Kidney (tissue), 14 donors: Measurements from ENCODE around the gene PAK1. TPM values are rescaled to one million over a fixed set of nuclear protein-coding genes. Genes with fewer than 3 reads are reported as not detected.

Source experiments
- DNase-seq, 5 donors: peaks; one replicate each; pipeline ENCODE4 v3.0.0-alpha.2; 2013 to 2020
- FAIRE-seq: peaks from 2 replicates; lab custom pipeline; 2012; peaks lifted over from hg19 to GRCh38; lab: Jason Lieb, UNC
- H3K27ac ChIP-seq, 2 donors: one replicate each; pipeline ENCODE4 v1.7.0; 2013; ENCODE audit warnings: low read depth in 2 of 2, low read length in 2 of 2, inconsistent platforms in 1 of 2
- H3K27me3 ChIP-seq: one replicate; pipeline ENCODE4 v1.7.1; 2013; ENCODE audit warnings: low read length, inconsistent platforms; ENCODE audit not compliant: control insufficient read depth, insufficient read depth
- H3K36me3 ChIP-seq, 3 donors: one replicate each; pipeline versions ENCODE4 v1.7.0 to v1.7.1; 2013; ENCODE audit warnings: low read length in 3 of 3, control low read depth in 1 of 3, inconsistent platforms in 1 of 3; ENCODE audit not compliant: insufficient read depth in 3 of 3, control insufficient read depth in 2 of 3
- H3K4me1 ChIP-seq, 3 donors: one replicate each; pipeline versions ENCODE4 v1.7.0 to v1.7.1; 2013; ENCODE audit warnings: low read length in 3 of 3, inconsistent platforms in 1 of 3, low read depth in 1 of 3; ENCODE audit not compliant: control insufficient read depth in 2 of 3, insufficient read depth in 2 of 3
- H3K4me3 ChIP-seq, 3 donors: one replicate each; pipeline versions ENCODE4 v1.7.0 to v1.8.1; 2013; ENCODE audit warnings: low read length in 3 of 3, control low read depth in 1 of 3, inconsistent platforms in 1 of 3
- H3K9ac ChIP-seq, 3 donors: one replicate each; pipeline versions ENCODE4 v1.7.0 to v1.7.1; 2013; ENCODE audit warnings: low read length in 3 of 3, control low read depth in 1 of 3, inconsistent platforms in 1 of 3
- H3K9me3 ChIP-seq, 3 donors: one replicate each; pipeline versions ENCODE4 v1.7.0 to v1.7.1; 2013; ENCODE audit warnings: low read length in 3 of 3, control low read depth in 1 of 3, inconsistent platforms in 1 of 3; ENCODE audit not compliant: control insufficient read depth in 2 of 3, insufficient read depth in 1 of 3
- CTCF ChIP-seq: IDR thresholded peaks from 3 replicates; pipeline ENCODE4 v1.5.1; 2012; ENCODE audit warnings: mild to moderate bottlenecking, moderate library complexity, borderline replicate concordance; ENCODE audit not compliant: insufficient read depth; ENCODE audit errors: extremely low read depth
- intact Hi-C: fragments of 100-400 bp; cut with DNase I; formaldehyde crosslinking; loops from one replicate; pipeline ENCODE4 v1.11.1; 2022
- polyA plus RNA-seq: library from polyadenylated mRNA; stranded (reverse); fragments of 350-450 nt; fragmentation: Illumina TruSeq; extraction: RNeasy Lipid Tissue Mini Kit (QIAGEN cat#74804); gene quantifications from one replicate; pipeline ENCODE4 v1.2.3, GENCODE V29; 2014; ENCODE audit warnings: low read depth, low replicate concordance; ENCODE audit not compliant: insufficient read depth
- total RNA-seq: library from RNA; stranded (reverse); fragmentation: NEBNext Ultra II Directional; extraction: Animal tissue kit (Norgen Biotek cat#: 25700); gene quantifications from one replicate; pipeline ENCODE4 v1.2.1, GENCODE V29; 2021
- donor health status: control.
- donor health status: control.
- donor health status: control.
- donor health status: control.
- donor health status: control.
- donor health status: DM: yes; HTN: yes; CAD: no.
- donor health status: Normal renal cell carcinoma (clear cell type).

Gene PAK1
- total and polyA plus RNA-seq, 2 donors from 2014 or later: 22.2 to 29.1 TPM

- Histone ChIP-seq H3K9me3 (no peaks in the 10 kb centered on the region), H3K27me3 (no peaks in the 10 kb centered on the region), H3K4me3 (no peak overlapping the region), H3K9ac (no peak overlapping the region), H3K36me3 (no peaks in the 10 kb centered on the region), H3K27ac (no peak overlapping the region), H3K4me1 (peaks cover 0 to 7% (median 0%) of the 10 kb centered on the region in 3 donors)
- peak in 1 of 5 donors; percentile 38 for DNase-seq
- no peak for TF ChIP-seq CTCF
- no peak for FAIRE-seq
- intact Hi-C loops: no loop called here
Measured at GRCh38 chr11:77402218-77402556, 71.7 kb downstream of the PAK1 start.

- Histone ChIP-seq H3K4me1 (peaks cover 0 to 6% (median 0%) of the 10 kb centered on the region in 3 donors), H3K27ac (no peak overlapping the region), H3K9me3 (no peaks in the 10 kb centered on the region), H3K36me3 (no peaks in the 10 kb centered on the region), H3K9ac (no peak overlapping the region), H3K4me3 (no peak overlapping the region), H3K27me3 (no peaks in the 10 kb centered on the region)
- no peak for TF ChIP-seq CTCF
- intact Hi-C loops: no loop called here
- no peak for FAIRE-seq
- DNase-seq: peak in 2 of 5 donors; percentile 59 to 60
Measured at GRCh38 chr11:77401486-77402217, 72.2 kb downstream of the PAK1 start.

- Histone ChIP-seq H3K27ac (no peak overlapping the region), H3K4me3 (no peak overlapping the region), H3K27me3 (no peaks in the 10 kb centered on the region), H3K9ac (no peak overlapping the region), H3K9me3 (no peaks in the 10 kb centered on the region), H3K36me3 (no peaks in the 10 kb centered on the region), H3K4me1 (peaks cover 0 to 6% (median 0%) of the 10 kb centered on the region in 3 donors)
- DNase-seq (peak in 2 of 5 donors; percentile 41 to 57), FAIRE-seq (no peak)
- intact Hi-C loops: no loop called here
- TF ChIP-seq CTCF: no peak
Measured at GRCh38 chr11:77400775-77401449, 73.0 kb downstream of the PAK1 start.
